GM19025 (cell line): ENCODE measurements around the gene PCNP.
"Not testable (repeated sequence)": the region's sequence is repeated elsewhere in the genome, so short reads cannot be mapped to it uniquely, and the experiment has no call there.

Experiments
- ATAC-seq: cut with Tn5 transposase; IDR thresholded peaks from one replicate; pipeline ENCODE4 v1.9.1; 2021; ENCODE audit warnings: mild to moderate bottlenecking, low read depth, moderate library complexity; ENCODE audit not compliant: unreplicated experiment

PCNP gene, protein sequence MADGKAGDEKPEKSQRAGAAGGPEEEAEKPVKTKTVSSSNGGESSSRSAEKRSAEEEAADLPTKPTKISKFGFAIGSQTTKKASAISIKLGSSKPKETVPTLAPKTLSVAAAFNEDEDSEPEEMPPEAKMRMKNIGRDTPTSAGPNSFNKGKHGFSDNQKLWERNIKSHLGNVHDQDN

DNA sequence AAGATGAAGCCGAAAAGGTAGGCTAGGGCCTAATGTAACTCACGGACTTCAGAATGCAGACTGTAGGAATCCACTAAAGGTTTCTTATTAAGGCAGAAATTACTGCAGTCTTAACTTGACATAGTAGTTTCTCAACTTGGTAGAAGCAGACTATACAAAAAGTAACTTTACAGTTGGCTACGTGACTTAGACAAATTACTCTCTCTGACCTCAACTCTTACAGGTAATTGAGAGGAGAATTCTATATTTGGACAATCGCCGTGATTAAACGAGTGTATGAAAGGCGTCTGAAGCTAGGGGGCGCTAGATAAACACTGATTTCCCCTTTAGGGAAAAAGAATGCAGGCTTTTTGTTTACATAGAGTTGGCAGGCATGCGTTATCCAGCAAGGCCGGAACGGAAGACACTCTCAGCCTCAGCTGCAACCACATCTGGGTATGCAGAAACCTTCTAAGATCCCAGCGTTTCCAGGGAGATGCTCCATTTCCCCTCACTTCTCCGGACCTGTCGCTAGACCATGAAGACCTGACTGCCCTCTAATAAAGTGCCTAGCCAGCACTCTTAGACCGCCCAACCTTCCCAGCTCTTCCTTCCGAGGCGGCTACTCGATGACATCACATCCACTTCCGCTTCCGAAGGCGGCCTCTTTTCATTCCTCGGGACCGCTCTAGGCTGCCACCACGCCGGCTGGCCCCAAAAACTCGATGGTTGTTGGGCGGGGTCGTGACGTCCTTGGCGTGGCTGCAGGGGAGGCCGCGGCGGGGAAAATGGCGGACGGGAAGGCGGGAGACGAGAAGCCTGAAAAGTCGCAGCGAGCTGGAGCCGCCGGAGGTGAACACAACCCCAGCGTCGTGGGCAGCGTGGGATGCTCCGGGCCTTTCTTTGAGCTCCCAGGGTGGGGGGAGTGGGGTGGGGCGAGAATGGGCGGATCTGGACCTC, at the start of gene PCNP:
TSS of gene PCNP (plus strand) at position 732 of the 939 bp plus-strand sequence. CDS start at position 768, 36 bp downstream.
- peak; percentile 87 for ATAC-seq

DNA sequence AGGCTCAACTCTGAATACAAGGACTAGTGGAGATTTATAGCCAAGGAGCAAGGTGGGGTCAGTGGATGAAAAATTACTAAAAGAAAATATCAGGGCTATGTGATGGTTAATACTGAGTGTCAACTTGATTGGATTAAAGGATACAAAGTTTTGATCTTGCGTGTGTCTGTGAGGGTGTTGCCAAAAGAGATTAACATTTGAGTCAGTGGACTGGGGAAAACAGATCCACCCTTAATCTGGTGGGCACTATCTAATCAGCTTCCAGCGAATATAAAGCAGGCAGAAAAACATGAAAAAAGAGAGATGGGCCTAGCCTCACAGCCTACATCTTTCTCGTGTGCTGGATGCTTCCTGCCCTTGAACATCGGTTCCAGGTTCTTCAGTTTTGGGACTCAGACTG, 46.5 kb upstream of the PCNP start:
- no peak for ATAC-seq

DNA sequence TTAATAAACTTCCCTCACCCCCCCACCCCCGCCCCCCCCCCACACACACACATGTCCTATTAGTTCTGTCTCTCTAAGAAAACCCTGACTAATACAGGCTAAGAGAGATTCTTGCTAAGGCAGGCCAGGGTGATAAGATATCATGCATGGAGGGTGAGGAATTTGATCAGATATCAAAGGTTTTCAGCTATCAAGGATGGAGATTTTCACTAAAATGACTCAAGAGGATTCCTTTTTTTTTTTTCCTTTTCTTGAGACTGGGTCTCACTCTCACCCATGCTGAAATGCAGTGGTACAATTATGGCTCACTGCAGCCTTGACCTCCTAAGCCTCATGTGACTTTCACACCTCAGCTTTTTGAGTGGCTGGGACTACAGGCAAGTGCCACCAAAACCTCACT, 46.1 kb upstream of the PCNP start:
- ATAC-seq, result no peak

DNA sequence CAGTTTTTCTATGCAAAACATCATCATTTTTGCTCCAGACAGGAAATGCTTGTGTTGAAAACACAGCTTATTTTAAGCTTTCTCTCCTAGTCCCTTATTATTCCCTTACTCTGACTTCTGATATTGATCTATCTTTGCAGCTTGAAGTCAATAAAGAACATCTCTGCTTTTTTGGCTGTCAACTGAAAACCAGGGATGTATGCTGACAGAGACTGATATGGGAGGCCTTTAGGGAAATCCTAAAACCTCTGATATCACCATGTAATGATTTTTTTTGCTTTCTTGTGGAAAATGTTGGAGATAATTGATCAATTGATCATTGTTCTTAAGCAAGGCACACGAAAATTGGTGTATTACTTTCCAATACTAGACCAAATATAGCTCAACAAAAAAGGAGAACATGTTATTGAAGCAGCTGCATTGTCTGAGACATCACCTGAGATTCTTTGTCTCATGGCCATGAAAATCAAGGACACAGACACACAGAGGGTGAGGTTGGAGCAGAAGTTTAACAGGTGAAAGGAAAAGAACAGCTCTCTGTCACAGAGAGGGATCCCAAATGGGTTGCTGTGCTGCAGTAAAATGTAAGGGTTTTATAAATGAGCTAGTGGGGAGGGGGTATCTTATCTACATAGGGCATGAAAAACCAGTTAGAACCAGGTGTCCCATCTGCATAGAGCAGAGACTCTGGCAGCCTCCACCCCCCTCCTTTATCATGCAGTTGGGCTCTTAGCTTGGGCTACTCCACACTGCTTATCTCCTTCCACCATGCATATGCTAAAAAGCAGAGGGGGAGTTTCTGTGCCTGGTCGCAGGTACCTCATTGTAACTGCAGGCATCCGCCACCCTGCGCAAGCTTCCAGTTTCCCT, 43.9 kb upstream of the PCNP start:
- no peak for ATAC-seq

DNA sequence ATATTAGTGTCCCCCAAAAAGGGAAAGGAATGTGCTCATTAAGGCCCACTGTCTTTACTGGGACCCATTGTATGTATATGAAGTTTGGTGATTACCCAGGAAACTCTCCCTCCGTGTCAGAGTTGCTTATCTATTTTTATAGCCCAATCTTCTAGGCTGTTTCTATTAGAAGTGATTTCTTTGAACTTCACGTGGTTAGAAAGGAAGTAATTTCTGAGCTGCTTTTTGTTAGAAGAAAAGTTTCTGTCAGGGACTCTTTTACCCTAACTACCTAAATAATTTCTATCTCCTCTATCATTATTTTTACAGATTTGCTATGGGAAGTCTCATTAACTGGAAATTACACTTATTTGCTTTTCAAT, 43.3 kb upstream of the PCNP start:
- ATAC-seq, result no peak

DNA sequence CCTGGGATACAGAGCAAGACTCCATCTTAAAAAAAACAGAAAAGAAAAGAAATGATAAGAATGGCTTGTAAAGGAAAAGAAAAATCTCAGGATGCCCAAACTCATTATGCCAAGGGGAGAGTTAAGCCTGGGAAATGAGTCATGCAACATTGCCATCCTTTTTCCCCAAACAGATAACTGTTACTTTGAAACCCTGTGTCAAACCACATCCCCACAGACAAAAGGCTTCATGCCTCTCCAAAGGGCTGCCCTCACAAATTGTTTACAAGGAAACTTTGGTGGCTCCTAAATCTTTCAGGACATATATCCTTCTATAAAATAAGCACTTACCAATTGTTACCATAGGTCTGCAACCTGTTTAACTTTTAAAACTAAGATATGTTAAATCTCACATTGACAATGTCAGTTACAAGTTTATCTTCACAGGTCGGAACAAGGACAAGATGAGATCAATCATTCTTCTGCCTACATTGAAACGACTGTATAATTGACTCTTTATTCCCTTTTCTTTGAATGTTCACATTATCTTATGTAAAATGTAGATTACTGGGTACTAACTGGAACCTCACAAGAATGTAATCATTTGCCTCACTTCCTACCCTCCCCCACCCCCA, 42.4 kb upstream of the PCNP start:
- ATAC-seq, result no peak

DNA sequence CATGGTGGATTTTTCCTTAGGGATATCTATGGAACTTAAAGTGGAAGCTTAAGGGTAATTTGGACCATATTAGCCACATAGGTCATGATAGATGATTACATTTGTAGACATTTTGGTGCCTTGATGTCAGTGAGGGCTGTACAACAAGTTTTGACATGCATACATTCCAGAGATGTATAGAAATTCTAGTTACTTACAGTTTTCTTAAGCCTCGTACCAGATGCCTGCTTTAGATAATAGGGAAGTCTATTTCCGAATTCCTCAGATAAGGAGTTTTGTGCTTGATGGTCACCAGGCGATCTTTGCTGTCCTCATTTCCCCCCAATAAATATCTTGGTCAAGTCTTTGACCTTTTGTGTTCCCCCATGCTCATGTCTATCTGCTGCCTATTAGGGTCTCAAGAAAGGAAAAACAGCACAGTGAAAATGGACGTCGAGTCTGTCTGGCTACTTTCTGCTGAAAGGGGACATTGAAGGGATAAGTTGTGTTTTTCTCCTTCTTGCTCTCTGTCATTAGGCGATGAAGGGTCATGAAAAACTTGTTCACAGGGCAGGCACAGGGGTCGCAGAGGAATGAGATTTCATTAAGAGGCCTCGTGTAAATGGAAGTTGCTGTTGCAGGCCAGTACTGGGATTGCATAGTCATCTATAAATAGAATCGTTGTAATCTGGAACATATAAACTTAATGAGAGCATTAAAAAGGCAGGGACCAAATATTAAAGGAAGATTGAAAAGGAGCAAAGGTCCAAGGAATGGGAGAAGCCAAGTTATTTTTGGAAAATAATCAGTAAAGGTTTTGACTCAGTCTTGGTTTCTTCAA, 41.0 kb upstream of the PCNP start:
- ATAC-seq, result no peak

DNA sequence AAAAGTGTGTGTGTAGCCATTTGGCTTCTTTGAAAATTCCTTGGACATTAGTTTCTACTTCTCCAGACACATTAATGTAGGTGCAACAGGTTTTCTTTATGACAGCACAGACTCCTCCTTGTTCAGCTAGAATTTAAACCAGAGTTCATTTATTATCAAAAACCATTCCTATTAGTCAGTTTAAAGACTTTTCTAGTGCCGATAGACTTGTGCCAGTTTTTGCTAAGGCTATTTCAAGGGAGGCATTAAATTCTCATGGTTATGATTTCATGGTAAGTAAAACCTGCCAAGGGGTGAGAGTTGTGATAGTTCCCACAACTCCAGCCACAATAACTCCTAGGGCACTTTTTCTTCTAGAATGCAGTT, 40.4 kb upstream of the PCNP start:
- ATAC-seq, result no peak

DNA sequence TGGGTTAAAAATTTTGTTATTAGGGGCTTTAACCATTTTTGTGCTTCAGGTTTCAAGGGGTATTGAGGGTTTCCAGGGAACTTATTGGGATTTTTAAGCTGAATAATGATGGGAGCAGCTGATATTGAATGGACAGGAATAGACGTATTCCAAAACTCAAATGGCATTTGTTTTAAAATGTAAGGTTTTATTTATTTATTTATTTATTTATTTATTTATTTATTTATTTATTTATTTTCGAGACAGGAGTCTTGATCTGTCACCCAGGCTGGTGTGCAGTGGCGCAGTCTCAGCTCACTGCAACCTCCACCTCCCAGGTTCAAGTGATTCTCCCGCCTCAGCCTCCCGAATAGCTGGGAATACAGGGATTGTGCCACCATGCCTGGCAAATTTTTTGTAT, 38.8 kb upstream of the PCNP start:
- ATAC-seq, result no peak

DNA sequence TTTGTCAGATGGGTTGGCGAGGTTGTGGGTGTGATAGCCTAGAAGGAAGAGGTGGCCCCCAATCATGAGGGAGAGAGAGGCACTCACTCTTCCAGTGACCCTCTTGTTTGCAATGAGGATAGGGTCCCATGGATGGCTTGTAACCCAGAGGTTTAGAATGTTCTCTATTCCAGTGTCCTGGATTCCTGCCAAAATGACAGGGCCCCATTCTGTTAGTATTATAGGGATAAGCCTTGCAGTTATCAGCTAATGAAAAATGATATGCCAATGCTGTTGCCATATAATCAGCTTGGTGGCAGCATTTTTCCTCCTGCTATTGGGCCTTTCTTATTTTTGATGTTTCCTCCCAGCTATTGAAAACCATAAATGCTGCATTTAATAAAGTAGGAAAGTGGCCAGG, 37.7 kb upstream of the PCNP start:
- ATAC-seq, result no peak

DNA sequence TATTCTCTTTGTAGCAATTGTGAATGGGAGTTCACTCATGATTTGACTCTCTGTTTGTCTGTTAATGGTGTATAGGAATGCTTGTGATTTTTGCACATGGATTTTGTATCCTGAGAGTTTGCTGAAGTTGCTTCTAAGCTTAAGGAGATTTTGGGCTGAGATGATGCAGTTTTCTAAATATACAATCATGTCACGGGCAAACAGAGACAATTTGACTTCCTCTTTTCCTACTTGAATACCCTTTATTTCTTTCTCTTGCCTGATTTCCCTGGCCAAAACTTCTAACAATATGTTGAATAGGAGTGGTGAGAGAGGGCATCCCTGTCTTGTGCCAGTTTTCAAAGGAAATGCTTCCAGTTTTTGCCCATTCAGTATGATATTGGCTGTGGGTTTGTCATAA, 37.0 kb upstream of the PCNP start:
- not testable (repeated sequence) for ATAC-seq

DNA sequence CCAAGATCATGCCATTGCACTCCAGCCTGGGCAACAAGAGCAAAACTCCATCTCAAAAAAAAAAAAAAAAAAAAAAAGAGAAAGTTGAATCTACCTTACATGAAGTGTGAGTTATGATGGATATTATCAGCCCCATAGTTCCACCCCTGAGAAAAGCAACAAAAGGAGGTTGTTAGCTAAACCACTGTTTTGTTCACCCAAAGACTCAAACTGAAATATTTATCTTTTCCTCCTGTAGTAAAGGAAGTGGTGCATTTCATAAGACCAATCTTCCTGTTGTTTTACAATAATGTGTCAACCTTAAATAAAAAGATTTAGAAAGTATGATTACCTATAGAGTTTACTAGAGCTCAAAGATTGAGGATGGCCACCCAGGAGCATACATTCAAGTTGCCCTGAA, 31.0 kb upstream of the PCNP start:
- ATAC-seq, result no peak

DNA sequence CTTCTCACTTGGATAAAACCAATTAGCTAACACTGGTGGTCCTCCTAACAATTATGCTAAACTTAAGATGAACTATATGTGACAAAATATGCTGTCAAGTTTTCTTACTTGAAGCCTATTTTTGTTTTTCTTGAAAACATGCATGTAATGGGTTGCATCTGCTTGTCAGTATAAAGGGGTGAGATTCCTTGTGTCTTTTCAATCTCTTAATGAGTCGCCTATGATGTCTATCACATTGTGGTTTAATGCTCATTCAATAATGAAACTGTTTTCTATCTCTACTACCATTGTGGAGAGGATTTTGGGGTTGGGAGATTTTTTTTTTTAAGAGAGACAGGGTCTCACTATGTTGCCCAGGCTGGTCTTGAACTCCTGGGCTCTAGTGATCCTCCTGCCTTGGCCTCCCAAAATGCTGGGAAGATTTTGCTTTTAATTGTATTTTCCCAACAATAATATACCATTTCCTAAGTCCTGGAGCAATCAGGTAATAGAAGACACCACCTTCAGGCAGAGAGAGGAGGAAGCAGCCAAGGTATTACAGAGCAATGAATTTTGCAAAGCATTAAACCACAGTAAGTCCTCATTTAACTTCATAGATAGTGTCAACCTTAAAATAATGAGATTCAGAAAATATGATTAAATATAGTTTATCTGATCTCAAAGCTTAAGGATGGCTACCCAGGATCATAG, 29.7 kb upstream of the PCNP start:
- ATAC-seq, result no peak

DNA sequence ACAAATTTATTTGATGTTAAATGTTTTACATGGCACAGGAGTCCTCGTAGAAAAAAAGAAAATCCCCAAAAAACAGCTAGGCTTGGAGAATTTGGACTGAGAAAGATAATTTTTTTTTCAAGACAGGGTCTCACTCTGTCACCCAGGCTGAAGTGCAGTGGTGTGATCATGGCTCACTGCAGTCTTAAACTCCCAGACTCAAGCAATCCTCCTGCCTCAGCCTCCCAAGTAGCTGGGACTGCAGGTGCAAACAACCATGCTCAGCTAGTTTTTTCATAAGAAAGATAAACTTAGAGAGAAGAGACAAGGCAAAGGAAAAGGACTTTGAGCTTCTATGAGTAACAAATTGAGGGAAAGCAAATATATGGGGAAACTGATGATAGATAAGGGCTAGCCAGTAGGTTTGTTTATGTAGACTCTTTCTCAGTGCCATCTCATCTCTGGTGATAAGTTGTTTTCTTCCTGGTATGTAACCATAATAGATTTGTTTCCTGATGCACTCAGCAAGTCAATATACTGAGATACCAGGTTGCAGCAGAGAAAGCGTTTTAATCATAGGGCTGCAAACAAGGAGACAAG, 25.4 kb upstream of the PCNP start:
- ATAC-seq, result no peak

DNA sequence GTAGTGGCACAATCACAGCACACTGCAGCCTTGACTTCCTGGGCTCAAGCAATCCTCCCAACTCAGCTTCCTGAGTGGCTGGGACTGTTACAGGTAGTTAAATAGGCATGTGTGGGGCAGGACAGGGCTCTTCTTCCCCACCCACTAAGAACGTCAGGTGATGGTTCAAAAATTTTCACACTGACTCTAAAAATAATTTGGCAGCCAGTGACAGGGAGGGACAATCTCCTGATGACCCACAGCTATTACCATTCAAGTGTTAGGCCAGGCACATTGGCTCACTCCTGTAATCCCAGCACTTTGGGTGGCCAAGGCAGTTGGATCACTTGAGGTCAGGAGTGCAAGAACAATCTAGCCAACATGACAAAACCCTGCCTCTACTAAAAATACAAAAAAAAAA, 24.5 kb upstream of the PCNP start:
- ATAC-seq, result no peak

DNA sequence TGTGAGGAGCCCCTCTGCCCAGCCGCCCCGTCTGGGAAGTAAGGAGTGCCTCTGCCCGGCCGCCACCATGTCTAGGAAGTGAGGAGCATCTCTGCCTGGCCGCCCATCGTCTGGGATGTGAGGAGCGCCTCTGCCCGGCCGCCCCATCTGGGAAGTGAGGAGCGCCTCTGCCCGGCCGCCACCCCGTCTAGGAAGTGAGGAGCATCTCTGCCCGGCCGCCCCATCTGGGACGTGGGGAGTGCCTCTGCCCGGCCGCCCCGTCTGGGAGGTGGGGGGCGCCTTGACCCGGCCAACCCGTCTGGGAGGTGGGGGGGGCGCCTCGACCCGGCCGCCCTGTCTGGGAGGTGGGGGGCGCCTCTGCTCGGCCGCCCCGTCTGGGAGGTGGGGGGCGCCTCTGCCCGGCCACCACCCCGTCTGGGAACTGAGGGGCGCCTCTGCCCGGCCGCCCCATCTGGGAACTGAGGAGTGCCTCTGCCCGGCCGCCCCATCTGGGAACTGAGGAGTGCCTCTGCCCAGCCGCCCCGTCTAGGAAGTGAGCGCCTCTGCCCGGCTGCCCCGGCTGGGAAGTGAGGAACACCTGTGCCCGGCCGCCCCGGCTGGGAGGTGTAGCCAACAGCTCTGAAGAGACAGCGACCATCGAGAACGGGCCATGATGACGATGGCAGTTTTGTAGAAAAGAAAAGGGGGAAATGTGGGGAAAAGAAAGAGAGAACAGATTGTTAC, 22.5 kb upstream of the PCNP start:
- not testable (repeated sequence) for ATAC-seq

DNA sequence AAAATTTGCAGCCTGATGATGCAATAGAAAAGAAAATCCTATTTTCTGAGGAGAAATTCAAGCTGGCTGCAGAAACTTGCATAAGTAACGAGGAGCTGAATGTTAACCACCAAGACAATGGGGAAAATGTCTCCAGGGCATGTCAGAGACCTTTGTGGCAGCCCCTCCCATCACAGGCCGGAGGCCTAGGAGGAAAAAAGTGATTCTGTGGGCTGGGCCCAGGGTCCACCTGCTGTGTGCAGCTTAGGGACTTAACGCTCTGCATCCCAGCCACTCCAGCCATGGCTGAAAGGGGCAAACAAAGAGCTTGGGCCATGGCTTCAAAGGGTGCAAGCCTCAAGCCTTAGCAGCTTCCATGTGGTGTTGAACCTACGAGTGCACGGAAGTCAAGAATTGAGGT, 20.6 kb upstream of the PCNP start:
- not testable (repeated sequence) for ATAC-seq

DNA sequence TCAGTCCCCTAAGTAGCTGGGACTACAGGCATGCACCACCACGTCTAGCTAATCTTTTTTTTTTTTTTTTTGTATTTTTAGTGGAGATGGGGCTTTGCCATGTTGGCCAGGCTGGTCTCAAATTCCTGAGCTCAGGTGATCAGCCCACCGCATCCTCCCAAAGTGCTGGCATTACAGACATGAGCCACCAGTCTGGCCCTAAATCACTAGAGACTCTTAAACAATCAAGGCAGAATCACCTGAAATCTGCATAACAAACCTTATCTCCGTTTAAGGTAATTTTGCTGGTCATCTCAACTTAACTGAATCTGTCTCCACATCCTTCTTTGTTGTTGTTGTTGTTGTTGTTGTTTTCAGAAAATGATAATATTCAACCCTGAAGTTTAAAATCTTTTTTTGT, 17.9 kb upstream of the PCNP start:
- no peak for ATAC-seq
